Fibroblast of pulmonary artery (primary cell): ENCODE results near the gene KDM4C.

Source experiments
- DNase-seq: peaks from one replicate; pipeline ENCODE4 v3.0.0-alpha.2; 2010; ENCODE audit warnings: low read depth
- H3K4me3 ChIP-seq: replicated peaks from 2 replicates; pipeline ENCODE4 v1.5.1; 2011; ENCODE audit warnings: low read depth, mild to moderate bottlenecking, control low read depth, low read length, moderate library complexity
- TF ChIP-seq, protein P1 (sequence below): IDR thresholded peaks from 2 replicates; pipeline ENCODE4 v1.5.1; 2011; ENCODE audit warnings: mild to moderate bottlenecking, control low read depth, low read length, inconsistent platforms; ENCODE audit errors: missing control alignments

KDM4C gene

DNA sequence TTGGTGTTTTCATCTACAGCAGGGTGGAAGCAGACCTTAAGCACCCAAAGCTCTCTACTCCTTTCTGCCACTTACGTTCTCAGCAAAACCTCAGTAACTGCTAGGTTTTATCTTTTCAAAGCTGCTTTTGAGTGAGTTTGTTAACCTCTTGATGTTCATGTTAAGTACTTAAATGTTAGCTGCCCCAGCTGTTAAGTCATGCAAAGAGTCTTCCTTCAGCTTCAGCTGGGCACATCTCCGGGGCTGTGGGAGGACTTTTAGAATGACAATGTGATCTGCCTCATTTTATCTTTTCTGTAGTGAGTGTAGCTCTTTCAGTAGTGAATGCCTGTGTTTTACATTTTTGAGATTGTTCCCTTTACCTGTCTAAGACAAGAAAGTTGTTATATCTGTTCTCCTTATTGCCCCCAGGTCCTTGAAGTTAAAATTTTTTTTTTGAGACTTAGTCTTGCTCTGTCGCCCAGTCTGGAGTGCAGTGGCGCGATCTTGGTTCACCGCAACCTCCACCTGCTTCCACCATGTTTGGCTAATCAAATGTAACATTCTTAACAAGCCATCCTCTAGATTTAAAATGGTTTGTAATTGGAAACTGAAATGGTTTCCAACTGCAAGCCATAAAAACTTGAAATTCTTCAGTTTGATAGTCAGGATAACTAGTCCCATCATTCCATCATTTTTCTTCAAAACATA is 19.6 kb downstream of the KDM4C start:
- DNase-seq = no peak
- TF ChIP-seq, protein P1, sequence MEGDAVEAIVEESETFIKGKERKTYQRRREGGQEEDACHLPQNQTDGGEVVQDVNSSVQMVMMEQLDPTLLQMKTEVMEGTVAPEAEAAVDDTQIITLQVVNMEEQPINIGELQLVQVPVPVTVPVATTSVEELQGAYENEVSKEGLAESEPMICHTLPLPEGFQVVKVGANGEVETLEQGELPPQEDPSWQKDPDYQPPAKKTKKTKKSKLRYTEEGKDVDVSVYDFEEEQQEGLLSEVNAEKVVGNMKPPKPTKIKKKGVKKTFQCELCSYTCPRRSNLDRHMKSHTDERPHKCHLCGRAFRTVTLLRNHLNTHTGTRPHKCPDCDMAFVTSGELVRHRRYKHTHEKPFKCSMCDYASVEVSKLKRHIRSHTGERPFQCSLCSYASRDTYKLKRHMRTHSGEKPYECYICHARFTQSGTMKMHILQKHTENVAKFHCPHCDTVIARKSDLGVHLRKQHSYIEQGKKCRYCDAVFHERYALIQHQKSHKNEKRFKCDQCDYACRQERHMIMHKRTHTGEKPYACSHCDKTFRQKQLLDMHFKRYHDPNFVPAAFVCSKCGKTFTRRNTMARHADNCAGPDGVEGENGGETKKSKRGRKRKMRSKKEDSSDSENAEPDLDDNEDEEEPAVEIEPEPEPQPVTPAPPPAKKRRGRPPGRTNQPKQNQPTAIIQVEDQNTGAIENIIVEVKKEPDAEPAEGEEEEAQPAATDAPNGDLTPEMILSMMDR = no peak
- no peak overlapping the region for H3K4me3 ChIP-seq

DNA sequence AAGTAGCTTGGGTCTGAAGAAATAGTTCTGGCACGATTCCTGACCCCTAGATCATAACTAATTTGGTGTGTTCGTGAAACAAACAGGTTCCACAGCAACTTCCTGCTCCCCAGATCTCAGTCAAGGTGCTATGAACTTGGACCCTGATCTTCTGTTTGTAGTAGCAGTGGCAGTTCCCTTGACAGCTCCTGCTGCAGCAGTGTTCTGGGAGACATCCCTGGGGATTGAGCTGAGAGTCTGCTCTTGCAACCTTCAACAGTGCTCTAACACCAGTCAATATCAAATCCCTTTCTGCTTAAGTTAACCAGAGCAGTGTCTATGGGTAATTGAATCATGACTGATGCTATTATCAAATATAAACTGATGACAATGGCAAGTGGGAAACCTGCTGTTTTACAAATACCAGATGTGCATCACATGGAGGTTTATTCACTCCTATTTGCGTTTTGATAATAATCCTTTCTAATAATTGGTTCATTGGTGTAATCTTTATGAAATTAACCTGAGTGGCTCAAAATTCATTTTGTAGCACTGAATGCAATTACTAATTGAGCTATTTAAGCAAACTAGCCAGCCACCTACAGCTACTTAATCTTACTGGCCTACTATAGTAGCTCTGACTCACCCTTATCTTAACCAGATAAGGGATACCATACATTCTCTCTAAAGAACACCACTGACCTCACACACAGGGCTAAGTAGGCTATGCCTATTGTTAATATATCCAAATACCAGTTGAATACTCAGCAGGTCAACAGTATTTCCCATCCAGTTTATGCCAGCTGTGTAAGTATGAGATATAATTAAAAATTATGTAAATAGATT is 21.9 kb downstream of the KDM4C start:
- DNase-seq = peak; percentile 74
- no peak overlapping the region for H3K4me3 ChIP-seq
- TF ChIP-seq, protein P1 = no peak

DNA sequence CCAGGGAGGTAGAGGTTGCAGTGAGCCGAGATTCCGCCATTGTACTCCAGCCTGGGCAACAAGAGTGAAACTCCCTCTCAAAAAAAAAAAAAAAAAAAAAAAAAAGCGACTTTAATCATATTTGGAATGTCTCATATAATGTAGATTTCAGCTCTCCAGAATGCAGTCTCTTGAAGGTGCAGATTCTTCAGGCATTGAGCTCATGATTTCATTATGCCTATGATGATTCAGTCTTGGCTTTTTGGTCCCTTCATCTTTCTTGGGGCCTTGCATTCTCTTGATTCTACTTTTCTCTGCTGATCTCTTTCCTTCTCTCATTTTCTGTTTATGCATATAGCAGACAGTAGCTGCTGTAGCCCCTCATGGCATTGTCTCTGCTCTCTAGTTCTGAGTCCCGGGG is 22.9 kb downstream of the KDM4C start:
- TF ChIP-seq, protein P1 = no peak
- peak; percentile 41 for DNase-seq

DNA sequence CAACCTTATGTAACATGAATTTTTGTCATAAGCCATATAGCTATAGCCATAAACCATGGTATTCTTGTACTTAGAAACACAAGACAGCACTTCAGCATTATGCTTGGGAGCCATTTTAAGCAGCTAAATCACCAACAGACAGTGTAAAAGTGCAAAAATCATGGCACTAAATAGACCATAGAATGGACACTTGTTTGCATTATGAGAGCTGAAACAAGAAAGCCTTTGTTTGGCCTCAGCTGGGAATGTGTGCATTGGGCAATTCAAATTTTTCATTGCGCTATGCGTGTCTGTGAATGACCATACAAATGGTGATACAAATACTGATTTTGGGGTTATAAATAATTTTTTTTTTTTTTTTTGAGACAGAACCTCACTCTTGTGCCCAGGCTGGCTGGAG is 23.7 kb downstream of the KDM4C start:
- peak; percentile 25 for DNase-seq
- no peak overlapping the region for H3K4me3 ChIP-seq
- TF ChIP-seq, protein P1 = no peak

More for the DNA sequence above, 22.9 kb downstream of the KDM4C start:
- no peak overlapping the region for H3K4me3 ChIP-seq

DNA sequence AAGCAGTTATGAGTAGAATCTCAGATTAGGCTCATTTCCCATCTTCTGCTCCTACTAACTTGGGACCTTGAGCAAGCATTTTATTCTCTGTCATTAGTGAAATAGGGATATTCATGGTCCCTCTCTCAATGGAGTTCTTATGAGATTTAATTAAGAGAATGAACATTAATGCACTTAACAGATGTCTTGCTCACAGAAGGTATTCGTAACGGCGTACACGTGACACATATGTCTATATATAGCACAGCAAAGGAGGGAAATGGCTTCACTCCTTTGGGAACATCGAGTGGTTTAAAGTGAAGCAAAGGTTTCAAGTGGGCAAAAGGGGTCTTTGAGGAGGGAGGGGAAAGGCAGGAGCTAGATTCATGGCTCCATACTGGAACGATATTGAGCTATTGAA is 24.6 kb downstream of the KDM4C start:
- TF ChIP-seq, protein P1 = no peak
- H3K4me3 ChIP-seq = no peak overlapping the region
- no peak for DNase-seq

DNA sequence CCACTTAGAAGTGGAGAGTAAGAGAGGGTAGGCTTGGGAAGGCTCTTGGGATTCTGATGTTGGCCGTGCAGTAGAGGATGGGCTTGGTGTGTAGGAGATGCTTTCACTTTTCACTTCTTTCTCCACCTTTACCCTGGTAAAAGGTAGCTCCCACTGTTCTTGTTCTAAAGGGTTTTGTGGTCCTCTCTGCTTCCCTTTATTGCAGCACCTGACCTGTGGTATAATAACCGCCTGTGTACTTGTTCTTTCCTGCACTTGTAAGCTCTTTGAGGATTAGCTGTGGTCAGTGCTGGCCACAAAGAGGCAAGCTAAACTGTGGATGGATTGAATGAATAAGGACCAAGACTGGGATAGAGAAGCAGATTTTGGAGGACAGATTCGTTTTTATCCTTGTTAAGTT is 25.2 kb downstream of the KDM4C start:
- TF ChIP-seq, protein P1 = no peak
- no peak for DNase-seq

More for the DNA sequence above, 25.2 kb downstream of the KDM4C start:
- H3K4me3 ChIP-seq = no peak overlapping the region
